Prostate gland (tissue), 2 donors: ENCODE measurements around the gene SNX33. TPM values are rescaled to one million over a fixed set of nuclear protein-coding genes. Genes with fewer than 3 reads are reported as not detected.

Experiments
- total RNA-seq, 2 donors: library from RNA; depleted of rRNA; stranded (reverse); fragments of >200 nt; gene quantifications; one replicate each; pipeline ENCODE4 v1.1.0, GENCODE V29; 2016

SNX33 gene
- total RNA-seq, 2 donors from 2014 or later = 23.6 to 25.6 TPM

Other genes with a start within 250 kb of the SNX33 start
- gene SIN3A, start 196.2 kb upstream of the SNX33 start, total RNA-seq = 10 to 100 TPM; 51.0 to 98.6 TPM
- gene PTPN9, start 68.6 kb upstream of the SNX33 start, total RNA-seq = 10 to 100 TPM; 19.3 to 22.3 TPM
- gene SNUPN, start 22.2 kb upstream of the SNX33 start, total RNA-seq = 10 to 100 TPM; 17.7 to 21.6 TPM
- gene IMP3, start 7.7 kb upstream of the SNX33 start, total RNA-seq = 100 to 1,000 TPM; 125 to 277 TPM
- 10 to 100 TPM; 14.3 to 29.4 TPM for gene CSPG4, start 64.9 kb downstream of the SNX33 start, total RNA-seq
- 10 to 100 TPM; 33.1 to 67.5 TPM for gene UBE2Q2, start 195.5 kb downstream of the SNX33 start, total RNA-seq